Heart right ventricle (tissue), 16 donors: ENCODE results near the gene CALML5. TPM values are rescaled to one million over a fixed set of nuclear protein-coding genes. Genes with fewer than 3 reads are reported as not detected.

ENCODE experiments used
- ATAC-seq, 8 donors: fragments of 200-7000 bp; cut with Tn5 transposase; one replicate each; pipeline ENCODE4 v1.9.1; 2020; ENCODE audit warnings: mild to moderate bottlenecking in 8 of 8, moderate library complexity in 8 of 8, moderate number of reproducible peaks in 1 of 8
- DNase-seq, 2 donors: peaks; one replicate each; pipeline ENCODE4 v3.0.0-alpha.2; 2020
- H3K27ac ChIP-seq, 10 donors: fragments of 200-600 bp; sonication (generic) in 2 of 10; one replicate each; pipeline versions ENCODE4 v1.5.0 to v1.8.0; 2020 to 2022; ENCODE audit warnings: mild to moderate bottlenecking in 3 of 10
- H3K27me3 ChIP-seq, 7 donors: fragments of 200-600 bp; one replicate each; pipeline ENCODE4 v1.8.0; 2021 to 2022; ENCODE audit warnings: mild to moderate bottlenecking in 2 of 7
- H3K36me3 ChIP-seq, 9 donors: fragments of 200-600 bp; sonication (generic) in 1 of 9; one replicate each; pipeline versions ENCODE4 v1.5.0 to v1.8.0; 2020 to 2022; ENCODE audit warnings: mild to moderate bottlenecking in 2 of 9
- H3K4me1 ChIP-seq, 9 donors: fragments of 200-600 bp; sonication (generic) in 1 of 9; one replicate each; pipeline versions ENCODE4 v1.5.0 to v1.8.0; 2020 to 2022; ENCODE audit warnings: mild to moderate bottlenecking in 4 of 9
- H3K4me3 ChIP-seq, 10 donors: fragments of 200-600 bp; sonication (generic) in 2 of 10; one replicate each; pipeline versions ENCODE4 v1.5.0 to v1.8.0; 2020 to 2022; ENCODE audit warnings: mild to moderate bottlenecking in 7 of 10, moderate library complexity in 2 of 10
- H3K9me3 ChIP-seq, 11 donors: fragments of 200-600 bp in 10 of 11; sonication (generic) in 2 of 11; one replicate each; pipeline versions ENCODE4 v1.5.0 to v1.8.0; 2013 to 2022; ENCODE audit warnings: mild to moderate bottlenecking in 2 of 11, control low read depth in 1 of 11, moderate library complexity in 1 of 11
- CTCF ChIP-seq, 9 donors: fragments of 200-600 bp; sonication (generic) in 2 of 9; IDR thresholded peaks; one replicate each; pipeline versions ENCODE4 v1.5.0 to v1.8.0; 2021 to 2022; ENCODE audit warnings: antibody characterized with exemption in 9 of 9, mild to moderate bottlenecking in 5 of 9, moderate library complexity in 1 of 9
- WGBS, 2 donors: extraction: QIAGEN DNeasy Blood & Tissue Kit; methylation state at CpG; one replicate each; pipeline ENCODE4 v1.1.7; 2013; ENCODE audit warnings: inconsistent platforms in 1 of 2; 5-methylcytosine and 5-hydroxymethylcytosine counted together
- intact Hi-C, 10 donors: fragments of 100-400 bp; cut with DNase I; formaldehyde crosslinking; loops; one replicate each; pipeline versions ENCODE4 v1.11.1 to v1.14.2; 2022
- polyA plus RNA-seq, 2 donors: library from polyadenylated mRNA; stranded (reverse); fragments of 200-250 nt; gene quantifications; one replicate each; pipeline ENCODE4 v1.2.3, GENCODE V29; 2013
- total RNA-seq, 10 donors: library from RNA; stranded (reverse); fragmentation: NEBNext Ultra II Directional in 3 of 10; extraction: Animal tissue kit (Norgen Biotek cat#: 25700) in 3 of 10; gene quantifications; one replicate each; pipeline versions ENCODE4 v1.2.1 to v1.2.4, GENCODE V29; 2021 to 2023
- donor health status: Arrhythmogenic right ventricular cardiomyopathy.
- donor health status: ischemic (EF 13 %, LVEDD 7.1; RV severe dilation, severe dysfunction).
- donor health status: healthy with polysubstance abuse.
- donor health status: DM: no; HTN: yes; CAD: no.
- donor health status: DM: no; HTN: no; CAD: no.
- donor health status: ischemic (EF 25% LVEDD 6.9; RV normal size, moderate dysfunction).
- donor health status: ischemic (EF 25% LVEDD 5.7; RV mildly dilated, moderate dysfunction).
- donor health status: healthy.
- donor health status: DM: yes; HTN: yes; CAD: no.
- donor health status: Ischemic cardiomyopathy.
- donor health status: ischemic (EF 35%, LVEDD 5.7; RV mildly dilated, moderate dysfunction).
- donor health status: nonischemic (EF 11% LVEDD 7.7; RV severe dilation, severe dysfunction).
- donor health status: DM: yes; HTN: yes; CAD: no.
- donor health status: PGD.
- donor health status: ischemic (EF 29% LVEDD 5.4; RV normal size, mild dysfunction).
- donor health status: nonischemic (EF 23%, LVEDD 6.1; RV moderate dilation, normal function).

The CALML5 gene
- total and polyA plus RNA-seq, 12 donors = not detected

DNA sequence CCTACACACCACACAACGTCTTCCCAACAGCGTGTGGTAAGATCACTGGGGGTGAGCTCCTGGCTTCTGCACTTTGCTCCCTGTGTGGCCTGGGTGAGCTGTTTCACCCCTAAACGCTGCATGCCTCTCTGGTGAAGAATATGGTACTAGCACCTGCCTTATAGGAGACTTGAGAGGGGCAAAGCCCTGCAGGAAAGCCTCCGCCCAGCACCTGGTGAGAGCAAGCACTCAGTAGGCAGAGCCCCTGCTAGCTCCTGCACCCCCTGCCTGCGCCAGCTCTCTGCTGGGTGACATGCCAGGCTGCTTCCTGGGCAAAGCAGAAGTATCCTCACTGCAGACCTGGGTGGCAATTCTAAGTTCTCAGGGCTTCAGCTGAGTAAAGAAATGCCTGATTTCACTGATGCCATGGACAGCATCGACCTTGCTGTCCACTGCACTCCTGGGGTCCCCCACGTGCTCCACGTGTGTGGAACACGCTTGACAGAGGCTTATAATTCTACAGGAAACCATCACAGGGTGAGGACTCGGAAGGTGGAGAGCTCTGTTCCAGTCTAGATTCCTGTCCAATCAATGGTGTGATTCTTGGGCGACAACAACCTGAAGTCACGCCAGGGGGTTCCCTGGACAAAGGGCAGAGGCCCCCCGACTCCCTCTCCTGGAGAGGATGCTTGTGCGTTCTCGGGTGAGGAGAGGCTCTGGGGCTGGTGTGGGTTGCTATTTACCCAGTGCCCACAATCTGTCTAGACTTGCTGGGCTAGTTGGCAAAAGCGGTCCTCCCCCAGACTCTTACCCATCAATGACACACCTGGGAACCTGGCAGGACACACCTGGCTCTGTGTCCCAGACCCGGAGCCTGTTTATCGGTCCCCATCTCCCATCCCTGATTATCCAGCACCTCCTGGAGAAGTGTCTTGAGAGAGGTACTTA lies 5.0 kb upstream of the CALML5 start:
- Histone ChIP-seq H3K27ac (no peak overlapping the region), H3K4me3 (no peak overlapping the region), H3K36me3 (no peaks in the 10 kb centered on the region), H3K9me3 (no peaks in the 10 kb centered on the region), H3K27me3 (peaks cover 0 to 7% (median 0%) of the 10 kb centered on the region in 7 donors), H3K4me1 (no peaks in the 10 kb centered on the region)
- intact Hi-C loops = no loop called here
- TF ChIP-seq CTCF (IDR thresholded peaks at IDR 0.05) = no peak
- ATAC-seq (no peak), DNase-seq (no peak)
- WGBS, 2 donors = 82 to 85% methylated on average over 18 of the region's 18 CpGs

- Histone ChIP-seq H3K27ac (no peak overlapping the region), H3K27me3 (peaks cover 0 to 7% (median 0%) of the 10 kb centered on the region in 7 donors), H3K4me1 (no peaks in the 10 kb centered on the region), H3K9me3 (no peaks in the 10 kb centered on the region), H3K4me3 (no peak overlapping the region), H3K36me3 (no peaks in the 10 kb centered on the region)
- no peak for TF ChIP-seq CTCF (IDR thresholded peaks at IDR 0.05)
- intact Hi-C loops = no loop called here
- ATAC-seq = no peak
- no peak for DNase-seq
- WGBS, 2 donors = 84 to 89% methylated on average over 3 of the region's 3 CpGs
These were observed 4.1 kb upstream of the CALML5 start for GRCh38 chr10:5503477-5503835.

DNA sequence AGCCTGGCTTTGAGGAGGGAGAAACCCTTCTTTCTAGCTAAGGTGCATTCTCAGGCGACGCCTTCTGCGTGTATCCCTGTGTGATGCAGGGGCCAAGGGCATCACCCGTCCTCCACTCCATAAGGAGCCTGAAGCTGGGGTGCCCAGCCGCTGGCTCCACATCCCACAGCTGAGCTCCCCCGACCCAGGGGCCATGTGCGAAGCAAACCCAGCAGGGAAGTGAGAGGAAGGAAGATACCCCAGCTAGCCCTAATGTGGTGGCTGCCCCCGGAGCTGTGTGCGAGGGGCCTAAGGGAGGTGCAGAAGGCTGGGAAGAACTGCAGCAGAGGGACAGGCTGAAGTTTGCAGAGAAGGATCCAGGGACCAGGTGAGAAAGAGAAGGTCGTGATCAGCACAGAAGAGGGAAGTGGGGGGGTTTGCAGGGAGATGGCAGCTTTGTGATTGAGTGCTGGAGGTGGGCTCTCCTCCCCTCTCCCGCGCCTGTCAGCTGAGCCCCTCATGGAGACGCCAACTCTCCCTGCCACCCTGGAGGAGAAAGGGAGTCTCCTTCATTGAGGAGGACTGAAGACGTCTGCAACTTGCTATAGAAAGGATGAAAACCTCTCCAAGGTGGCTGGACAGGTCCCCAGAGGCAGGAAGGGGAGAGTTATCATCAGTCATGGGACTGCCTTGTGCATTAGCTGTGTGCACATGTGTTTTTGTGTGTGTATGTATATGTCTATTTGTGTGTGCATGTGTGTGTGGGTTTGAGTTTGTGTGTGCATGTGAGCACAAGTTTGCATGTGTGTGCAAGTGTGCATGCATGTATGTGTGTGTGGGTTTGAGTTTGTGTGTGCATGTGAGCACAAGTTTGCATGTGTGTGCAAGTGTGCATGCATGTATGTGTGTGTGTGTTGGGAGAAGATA lies 3.5 kb upstream of the CALML5 start:
- TF ChIP-seq CTCF (IDR thresholded peaks at IDR 0.05) = no peak
- H3K27me3 ChIP-seq = peaks cover 0 to 7% (median 0%) of the 10 kb centered on the region in 7 donors
- H3K4me1 ChIP-seq = no peaks in the 10 kb centered on the region
- H3K27ac ChIP-seq = no peak overlapping the region
- no peaks in the 10 kb centered on the region for H3K9me3 ChIP-seq
- DNase-seq (no peak), ATAC-seq (no peak)
- H3K36me3 ChIP-seq = no peaks in the 10 kb centered on the region
- intact Hi-C loops = no loop called here
- H3K4me3 ChIP-seq = no peak overlapping the region
- 86 to 92% methylated on average over 14 of the region's 14 CpGs for WGBS, 2 donors

DNA sequence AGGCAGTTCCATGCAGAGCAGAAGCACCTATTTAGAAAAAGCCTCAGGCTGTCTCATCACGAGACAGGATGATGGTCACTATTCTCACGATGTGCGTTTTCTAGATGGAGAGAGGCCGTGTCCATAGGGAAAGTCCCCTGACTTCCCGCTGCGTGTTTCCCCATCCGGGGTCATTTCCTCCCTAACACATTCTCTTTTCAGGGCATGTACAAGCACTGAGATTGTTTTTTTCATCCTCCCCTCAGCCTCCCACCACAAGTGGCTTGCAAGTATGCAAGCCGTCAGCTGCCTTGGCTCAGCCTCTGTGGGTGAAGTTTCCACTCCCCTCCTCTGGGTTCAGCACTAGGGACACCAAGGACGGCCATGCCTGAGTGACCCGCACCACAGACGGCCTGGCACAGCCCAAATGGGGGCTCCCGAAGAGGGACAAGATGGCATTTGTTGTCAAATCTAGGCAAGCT lies 2.7 kb upstream of the CALML5 start:
- Histone ChIP-seq H3K27ac (no peak overlapping the region), H3K4me3 (no peak overlapping the region), H3K9me3 (no peaks in the 10 kb centered on the region), H3K36me3 (no peaks in the 10 kb centered on the region), H3K27me3 (peaks cover 0 to 7% (median 0%) of the 10 kb centered on the region in 7 donors), H3K4me1 (no peaks in the 10 kb centered on the region)
- intact Hi-C loops = no loop called here
- no peak for TF ChIP-seq CTCF (IDR thresholded peaks at IDR 0.05)
- ATAC-seq (no peak), DNase-seq (no peak)
- WGBS, 2 donors = 56 to 60% methylated on average over 12 of the region's 12 CpGs
